Umbilical cord (tissue), 2 donors: Measurements from ENCODE around the gene FBXO7. TPM values are rescaled to one million over a fixed set of nuclear protein-coding genes. Genes with fewer than 3 reads are reported as not detected.

Experiments used
- DNase-seq: peaks from one replicate; pipeline ENCODE4 v3.0.0-alpha.2; 2015; ENCODE audit warnings: low spot score
- total RNA-seq: library from RNA; depleted of rRNA; stranded (reverse); fragments of >200 nt; gene quantifications from one replicate; pipeline ENCODE4 v1.2.3, GENCODE V29; 2014; ENCODE audit warnings: low replicate concordance; ENCODE audit not compliant: insufficient read depth

Gene FBXO7
- total RNA-seq, 1 donor from 2014 or later: 102 TPM

GRCh38 chr22:32531931-32532819 is 57.6 kb downstream of the FBXO7 start:
- peak; percentile 80 for DNase-seq

GRCh38 chr22:32532820-32533128 is 58.2 kb downstream of the FBXO7 start:
- no peak for DNase-seq

DNA sequence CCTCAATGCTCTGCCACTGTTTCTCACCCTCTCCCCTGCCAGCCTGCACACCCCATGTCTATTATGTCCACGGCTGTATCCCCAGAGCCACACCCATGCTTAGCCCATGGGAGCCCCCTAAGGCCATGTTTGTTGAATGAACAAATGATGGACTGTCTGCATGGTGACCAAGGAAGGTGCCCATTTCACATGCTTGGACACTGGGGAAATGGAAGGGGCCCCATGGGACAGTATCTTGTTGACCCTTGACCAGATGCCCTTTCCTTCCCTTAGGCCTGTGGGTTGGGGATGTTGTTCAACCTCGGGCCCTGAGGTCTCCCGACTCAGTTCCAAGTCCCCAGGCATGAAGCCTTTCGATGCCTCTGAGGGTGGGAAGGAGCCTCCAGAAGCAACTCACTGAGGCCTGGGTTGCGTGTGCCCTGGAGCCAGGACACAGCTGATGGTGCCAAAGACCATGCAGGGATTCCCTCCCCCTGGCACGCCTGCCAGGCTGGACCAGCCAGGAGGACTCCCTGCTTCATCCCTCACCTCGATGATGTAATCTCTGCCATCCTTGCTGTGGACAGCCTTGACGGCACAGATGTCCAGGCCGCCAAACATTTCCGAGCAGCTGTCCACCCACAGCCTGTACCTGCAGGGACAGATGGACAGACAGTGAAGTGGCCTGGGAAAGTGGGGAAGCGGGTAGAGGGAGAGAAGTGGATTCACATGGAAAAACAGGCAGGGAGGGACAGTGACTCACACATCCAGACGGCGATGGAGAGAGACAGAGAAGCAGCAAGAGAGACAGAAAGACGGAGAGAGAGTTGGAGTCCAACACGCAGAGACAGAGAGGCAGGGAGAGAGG is 58.9 kb downstream of the FBXO7 start:
- DNase-seq: peak; percentile 49

DNA sequence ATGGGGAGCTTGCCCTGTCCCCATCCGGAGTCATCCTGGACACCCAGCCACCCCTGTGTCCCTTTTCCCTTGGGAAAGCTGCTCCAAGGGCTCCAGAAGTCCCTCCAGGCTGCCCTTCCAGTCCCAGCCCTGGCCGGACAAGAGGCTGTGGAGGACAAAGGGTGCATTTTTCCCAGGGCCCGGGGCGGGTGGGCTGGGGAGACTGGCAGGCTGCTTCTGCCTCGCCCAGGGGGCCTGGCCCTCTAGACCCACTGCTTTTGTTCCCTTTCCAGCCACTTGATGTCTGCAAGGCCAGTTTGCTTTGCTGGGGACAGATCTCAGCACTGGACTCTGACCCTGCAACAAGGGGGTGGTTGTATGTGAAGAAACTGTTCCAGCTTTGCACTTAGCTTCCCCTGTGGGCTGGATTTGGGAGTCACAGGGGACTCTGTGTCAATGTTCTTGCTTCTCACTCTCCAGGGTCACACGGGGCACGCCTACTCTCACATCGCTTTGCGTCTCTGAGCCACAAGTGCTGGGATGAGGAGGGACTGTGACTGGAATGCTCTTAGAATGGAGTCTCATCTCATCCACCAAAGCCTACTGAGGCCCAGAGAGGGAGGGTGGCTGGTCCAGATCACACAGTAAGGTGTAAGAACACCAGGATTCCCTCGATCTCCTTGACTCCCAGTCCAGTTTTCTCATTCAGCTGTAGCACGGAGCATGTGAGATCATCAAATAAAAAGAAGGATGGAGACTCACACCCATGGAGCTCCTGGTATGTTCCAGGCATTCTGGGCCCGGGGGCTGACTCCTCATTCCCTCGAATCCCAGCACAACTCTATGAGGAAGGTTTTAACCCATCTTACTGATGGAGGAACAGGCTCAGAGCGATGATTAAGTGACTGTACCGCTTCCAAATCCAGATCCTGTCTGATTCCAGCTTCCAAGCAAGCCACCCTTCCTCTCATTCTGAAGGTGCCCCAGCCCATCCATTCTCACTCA is 59.9 kb downstream of the FBXO7 start:
- DNase-seq: peak; percentile 56

GRCh38 chr22:32535531-32536190 is 61.0 kb downstream of the FBXO7 start:
- no peak for DNase-seq

GRCh38 chr22:32536352-32536751 is 61.7 kb downstream of the FBXO7 start:
- DNase-seq: no peak

DNA sequence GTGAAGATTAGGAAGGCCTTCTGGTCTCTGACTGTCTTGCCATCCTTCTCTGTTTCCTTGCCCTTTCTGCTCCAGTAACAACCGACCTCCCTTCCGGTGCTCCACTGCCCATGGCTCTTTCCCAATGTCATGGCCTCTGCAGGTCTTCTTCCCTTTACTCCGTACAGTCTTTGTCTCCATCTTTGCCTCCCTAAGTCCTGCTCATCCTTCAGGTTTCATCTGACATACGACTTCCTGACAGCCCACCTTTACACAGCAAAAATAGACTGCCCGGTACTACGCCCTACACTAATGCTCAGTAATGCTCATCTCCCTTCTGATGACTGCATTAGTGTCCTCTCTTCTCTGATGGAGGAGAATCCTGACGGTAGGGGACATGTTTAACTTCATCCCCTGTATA is 63.9 kb downstream of the FBXO7 start:
- DNase-seq: no peak

DNA sequence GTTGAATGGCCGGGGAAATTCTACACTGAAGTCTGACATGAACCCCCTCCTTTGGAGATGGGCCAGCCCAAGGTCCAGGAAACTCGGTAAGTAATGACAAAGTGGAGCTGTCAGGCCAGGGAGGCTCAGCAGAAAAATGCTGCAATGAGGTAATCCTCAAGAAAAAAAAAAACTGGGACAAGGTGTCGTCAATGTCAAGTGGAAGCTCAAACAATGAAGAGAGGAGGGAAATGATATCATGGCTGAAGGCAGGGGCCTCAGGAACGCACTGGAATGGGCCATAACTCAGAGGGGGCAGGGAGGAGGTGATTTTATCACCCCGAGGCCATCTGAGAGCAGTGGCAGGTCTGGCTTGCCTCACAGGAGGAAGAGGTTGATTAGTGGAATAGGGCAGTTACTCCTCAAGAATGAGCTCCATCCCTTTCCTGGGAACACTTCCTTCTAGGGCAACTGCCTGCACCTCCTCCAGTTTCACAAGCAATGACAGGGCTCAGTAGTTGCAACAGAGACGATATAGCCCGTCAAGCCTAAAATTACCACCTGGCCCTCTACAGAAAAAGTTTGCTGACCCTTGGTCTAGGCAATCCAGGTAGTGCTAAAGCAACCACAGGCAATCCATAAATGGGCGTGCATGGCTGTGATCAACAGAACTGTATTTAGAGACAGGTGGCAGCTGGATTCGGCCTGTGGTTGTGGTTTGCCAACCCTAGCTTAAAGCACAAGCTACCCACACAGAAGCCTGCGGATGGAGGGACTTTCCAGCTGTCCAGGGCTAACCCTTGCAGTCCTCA is 65.2 kb downstream of the FBXO7 start:
- DNase-seq: peak; percentile 43

DNA sequence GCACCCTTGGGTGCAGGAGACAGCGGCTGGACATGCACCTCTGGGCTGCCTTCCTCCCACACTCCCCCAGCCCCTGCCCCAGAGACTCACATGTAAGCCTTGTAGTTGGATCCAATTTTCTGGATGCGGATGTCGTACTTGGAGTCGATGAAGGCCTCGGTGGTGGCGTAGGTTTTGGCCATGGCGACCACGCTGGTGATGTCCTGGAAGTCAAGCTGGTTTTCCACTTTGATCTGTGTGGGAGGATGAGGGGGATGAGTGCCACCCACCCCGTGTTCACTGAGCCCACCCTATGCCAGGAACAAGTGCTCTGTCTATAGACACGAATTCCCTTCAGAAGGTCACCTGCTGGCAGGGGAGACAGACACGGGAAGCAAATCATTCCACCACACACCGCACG is 66.9 kb downstream of the FBXO7 start:
- no peak for DNase-seq

DNA sequence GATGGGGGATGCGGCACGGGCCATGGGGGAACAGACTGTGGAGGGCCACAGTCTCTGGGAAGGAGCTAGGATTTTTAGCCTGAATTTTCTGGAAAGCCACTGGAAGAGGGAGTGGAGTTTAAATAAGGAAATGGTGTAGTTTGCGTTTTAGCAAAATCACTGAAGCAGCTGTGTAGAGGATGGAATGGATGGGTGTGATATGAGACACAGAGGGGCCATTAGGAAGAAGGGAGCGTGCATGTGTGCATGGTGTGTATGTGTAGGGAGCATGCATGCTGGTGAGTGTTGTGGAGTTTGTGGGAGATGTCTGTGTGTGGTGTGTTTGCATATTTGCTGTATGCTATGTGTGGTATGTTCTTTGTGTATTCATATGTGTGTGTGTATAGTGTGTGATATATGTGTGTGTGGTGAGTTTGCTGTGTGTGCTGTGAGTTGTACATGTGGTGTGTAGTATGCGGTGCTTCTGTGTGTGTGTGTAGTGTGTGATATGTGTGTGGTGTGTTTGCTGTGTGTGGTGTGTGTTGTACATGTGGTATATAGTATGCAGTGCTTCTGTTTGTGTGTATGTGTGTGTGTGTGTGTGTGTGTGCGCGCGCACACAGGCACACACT is 67.6 kb downstream of the FBXO7 start:
- DNase-seq: no peak

- DNase-seq: no peak
Observed at GRCh38 chr22:32542677-32543357, 68.2 kb downstream of the FBXO7 start.

DNA sequence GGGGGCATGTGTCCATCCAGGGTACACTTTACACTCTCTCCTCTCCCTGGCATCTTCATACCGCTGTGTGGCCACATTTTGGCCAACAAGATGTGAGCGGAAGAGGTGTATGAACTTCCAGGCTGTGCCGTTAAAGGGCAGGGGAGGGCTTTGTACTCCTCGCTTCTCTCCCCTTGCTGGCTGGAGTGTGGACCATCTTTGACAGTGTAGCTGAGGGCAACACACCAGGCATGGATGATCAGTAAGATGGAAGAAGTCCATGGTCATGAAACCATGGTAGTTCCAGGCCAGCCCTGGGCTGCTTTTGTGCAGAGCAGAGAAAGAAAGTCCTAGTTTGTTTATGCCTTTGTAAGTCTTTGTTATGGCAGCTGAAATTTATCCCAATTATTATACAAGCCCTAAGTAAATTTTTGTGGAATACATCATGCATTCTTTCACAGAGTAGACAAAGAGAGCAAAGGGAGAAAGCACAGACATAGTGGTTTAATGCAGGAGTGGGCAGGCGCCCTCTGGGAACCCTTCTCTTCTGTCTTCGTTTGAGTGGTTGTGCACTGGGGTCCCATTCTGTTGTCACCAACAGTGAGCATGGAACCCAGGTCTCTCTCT is 70.4 kb downstream of the FBXO7 start:
- no peak for DNase-seq

DNA sequence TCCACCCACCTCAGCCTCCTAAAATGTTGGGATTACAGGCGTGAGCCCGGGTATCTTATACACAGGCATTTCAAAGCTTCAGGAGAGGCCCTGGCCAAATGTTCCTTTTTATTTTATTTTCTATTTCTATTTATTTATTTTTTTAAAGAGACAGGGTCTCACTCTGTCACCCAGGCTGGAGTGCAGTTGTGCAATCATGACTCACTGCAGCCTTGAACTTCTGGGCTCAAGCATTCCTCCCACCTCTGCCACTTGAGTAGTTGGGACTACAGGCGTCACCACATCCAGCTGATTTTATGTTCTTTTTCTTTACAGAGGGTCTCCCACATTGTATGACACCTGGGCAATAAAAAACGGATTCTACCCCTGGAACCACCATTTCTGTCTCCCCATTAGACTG is 71.2 kb downstream of the FBXO7 start:
- no peak for DNase-seq

GRCh38 chr22:32546496-32546895 is 71.9 kb downstream of the FBXO7 start:
- no peak for DNase-seq

DNA sequence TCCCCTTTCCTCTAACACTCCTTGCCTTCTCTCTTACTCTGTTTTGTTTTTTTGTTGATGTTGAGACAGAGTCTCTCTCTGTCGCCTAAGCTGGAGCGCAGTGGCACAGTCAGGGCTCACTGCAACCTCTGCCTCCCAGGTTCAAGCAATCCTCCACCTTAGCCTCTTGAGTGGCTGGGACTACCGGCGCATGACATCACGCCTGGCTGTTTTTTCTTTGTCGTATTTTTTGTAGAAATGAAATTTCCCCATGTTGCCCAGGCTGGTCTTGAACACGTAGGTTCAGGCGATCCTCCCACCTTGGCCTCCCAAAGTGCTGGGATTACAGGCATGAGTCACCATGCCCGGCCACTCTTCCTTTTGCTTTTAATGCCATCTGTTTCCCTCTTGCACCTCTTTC is 72.3 kb downstream of the FBXO7 start:
- DNase-seq: no peak

GRCh38 chr22:32548039-32548438 is 73.4 kb downstream of the FBXO7 start:
- no peak for DNase-seq
